SK-N-SH treated with all-trans-retinoic acid at 6 μM for 48 hours (cell line): ENCODE results near the gene ELF5.

Experiments used
- ATAC-seq: fragments of 200-7000 bp; cut with Tn5 transposase; 3 replicates; pipeline ENCODE4 v1.9.1; 2020; ENCODE audit warnings: mild to moderate bottlenecking, moderate library complexity
- ARNTL ChIP-seq: fragments of 450-650 bp; formaldehyde crosslinking; IDR thresholded peaks from 2 replicates; pipeline ENCODE4 v1.5.0; 2020; ENCODE audit warnings: low read depth, mild to moderate bottlenecking, moderate library complexity, borderline replicate concordance
- BACH2 ChIP-seq: fragments of 250-450 bp; sonication (Bioruptor Pico); IDR thresholded peaks from 2 replicates; pipeline ENCODE4 v1.9.0; 2021; ENCODE audit warnings: mild to moderate bottlenecking, borderline replicate concordance
- CSDC2 ChIP-seq: fragments of 250-450 bp; sonication (Bioruptor Pico); IDR thresholded peaks from 2 replicates; pipeline ENCODE4 v1.5.0; 2020; ENCODE audit warnings: mild to moderate bottlenecking, moderate library complexity
- ESRRG ChIP-seq: fragments of 250-450 bp; sonication (Bioruptor Pico); IDR thresholded peaks from 2 replicates; pipeline ENCODE4 v1.6.1; 2021; ENCODE audit warnings: mild to moderate bottlenecking
- GLIS3 ChIP-seq: fragments of 250-450 bp; sonication (Bioruptor Pico); IDR thresholded peaks from 2 replicates; pipeline ENCODE4 v1.5.0; 2020; ENCODE audit warnings: mild to moderate bottlenecking, moderate library complexity
- ISL1 ChIP-seq: fragments of 250-450 bp; sonication (Bioruptor Pico); IDR thresholded peaks from 2 replicates; pipeline ENCODE4 v2.1.2; 2022; ENCODE audit warnings: mild to moderate bottlenecking, moderate library complexity
- OSR1 ChIP-seq: fragments of 250-450 bp; sonication (Bioruptor Pico); IDR thresholded peaks from 2 replicates; pipeline ENCODE4 v1.8.0; 2022; ENCODE audit warnings: moderate library complexity, mild to moderate bottlenecking, inconsistent platforms
- PATZ1 ChIP-seq: fragments of 250-450 bp; sonication (Bioruptor Pico); IDR thresholded peaks from 2 replicates; pipeline ENCODE4 v1.8.0; 2020; ENCODE audit warnings: mild to moderate bottlenecking, moderate library complexity, borderline replicate concordance
- RARB ChIP-seq: fragments of 250-450 bp; sonication (Bioruptor Pico); IDR thresholded peaks from 2 replicates; pipeline ENCODE4 v1.8.0; 2021; ENCODE audit warnings: mild to moderate bottlenecking, moderate library complexity
- SNAI2 ChIP-seq: fragments of 250-450 bp; sonication (Bioruptor Pico); IDR thresholded peaks from 2 replicates; pipeline ENCODE4 v1.5.0; 2020; ENCODE audit warnings: mild to moderate bottlenecking, moderate library complexity
- TCF4 ChIP-seq: fragments of 250-450 bp; sonication (Bioruptor Pico); IDR thresholded peaks from 2 replicates; pipeline ENCODE4 v1.8.0; 2021; ENCODE audit warnings: mild to moderate bottlenecking, moderate library complexity, borderline replicate concordance
- ZC3H10 ChIP-seq: fragments of 250-450 bp; sonication (Bioruptor Pico); IDR thresholded peaks from 2 replicates; pipeline ENCODE4 v1.5.1; 2021; ENCODE audit warnings: mild to moderate bottlenecking, moderate library complexity
- ZFP3 ChIP-seq: fragments of 250-450 bp; sonication (Bioruptor Pico); IDR thresholded peaks from 2 replicates; pipeline ENCODE4 v1.5.0; 2020; ENCODE audit warnings: mild to moderate bottlenecking, moderate library complexity
- ZFP30 ChIP-seq: fragments of 450-650 bp; formaldehyde crosslinking; IDR thresholded peaks from 2 replicates; pipeline ENCODE4 v1.5.0; 2022; ENCODE audit warnings: mild to moderate bottlenecking, moderate library complexity
- ZNF565 ChIP-seq: fragments of 450-650 bp; formaldehyde crosslinking; conservative IDR thresholded peaks from 2 replicates; pipeline ENCODE4 v1.5.0; 2020; ENCODE audit warnings: low read depth, mild to moderate bottlenecking, moderate library complexity
- ZNF70 ChIP-seq: fragments of 450-650 bp; formaldehyde crosslinking; IDR thresholded peaks from 2 replicates; pipeline ENCODE4 v1.5.0; 2020; ENCODE audit warnings: mild to moderate bottlenecking, moderate library complexity
- ZNF8 ChIP-seq: fragments of 450-650 bp; formaldehyde crosslinking; IDR thresholded peaks from 2 replicates; pipeline ENCODE4 v1.5.0; 2020; ENCODE audit warnings: mild to moderate bottlenecking, moderate library complexity
- TF ChIP-seq, protein P1 (sequence below): fragments of 250-450 bp; sonication (Bioruptor Pico); IDR thresholded peaks from 2 replicates; pipeline ENCODE4 v1.5.1; 2021; ENCODE audit warnings: mild to moderate bottlenecking, moderate library complexity
- TF ChIP-seq, protein P2 (sequence below): fragments of 250-450 bp; sonication (Bioruptor Pico); IDR thresholded peaks from 2 replicates; pipeline ENCODE4 v1.5.0; 2020; ENCODE audit warnings: mild to moderate bottlenecking, moderate library complexity
- TF ChIP-seq, protein P3 (sequence below): fragments of 250-450 bp; sonication (Bioruptor Pico); IDR thresholded peaks from 2 replicates; pipeline ENCODE4 v1.8.0; 2021; ENCODE audit warnings: low read depth, mild to moderate bottlenecking, moderate library complexity, borderline replicate concordance
- TF ChIP-seq, protein P4 (sequence below): fragments of 250-450 bp; sonication (Bioruptor Pico); IDR thresholded peaks from 2 replicates; pipeline ENCODE4 v1.5.1; 2020; ENCODE audit warnings: low read depth, mild to moderate bottlenecking, moderate library complexity

The ELF5 gene

DNA sequence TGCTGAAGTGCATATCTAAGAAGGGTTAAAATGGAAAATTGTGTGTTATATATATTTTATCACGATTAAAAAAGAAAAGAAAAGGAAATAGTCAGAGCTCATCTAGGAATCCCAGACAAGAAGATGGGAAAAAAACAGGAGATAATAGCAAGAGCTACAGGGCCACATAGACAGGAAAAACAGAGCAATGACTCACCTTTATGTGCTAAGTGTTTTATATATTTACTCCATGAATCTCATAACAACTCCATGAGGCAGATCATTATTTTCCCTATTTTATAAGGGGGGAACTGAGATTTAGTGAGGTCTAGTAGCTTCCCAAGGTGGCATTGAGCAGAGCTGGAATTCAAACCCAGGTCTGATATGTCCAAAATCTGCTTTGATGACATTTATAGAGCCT lies 18.1 kb upstream of the ELF5 start:
- no peak for TF ChIP-seq ARNTL
- no peak for TF ChIP-seq ESRRG (CRISPR knock-in tag)
- no peak for TF ChIP-seq BACH2 (CRISPR knock-in tag)
- TF ChIP-seq ZFP30 (CRISPR knock-in tag): no peak
- no peak for TF ChIP-seq GLIS3 (CRISPR knock-in tag)
- TF ChIP-seq ZNF8 (CRISPR knock-in tag): no peak
- TF ChIP-seq SNAI2 (CRISPR knock-in tag): no peak
- no peak for TF ChIP-seq OSR1 (CRISPR knock-in tag)
- TF ChIP-seq ZNF70 (CRISPR knock-in tag): no peak
- no peak for TF ChIP-seq TCF4 (CRISPR knock-in tag)
- TF ChIP-seq ISL1 (CRISPR knock-in tag): no peak
- no peak for TF ChIP-seq PATZ1 (CRISPR knock-in tag)
- TF ChIP-seq RARB: no peak
- TF ChIP-seq, protein P1, sequence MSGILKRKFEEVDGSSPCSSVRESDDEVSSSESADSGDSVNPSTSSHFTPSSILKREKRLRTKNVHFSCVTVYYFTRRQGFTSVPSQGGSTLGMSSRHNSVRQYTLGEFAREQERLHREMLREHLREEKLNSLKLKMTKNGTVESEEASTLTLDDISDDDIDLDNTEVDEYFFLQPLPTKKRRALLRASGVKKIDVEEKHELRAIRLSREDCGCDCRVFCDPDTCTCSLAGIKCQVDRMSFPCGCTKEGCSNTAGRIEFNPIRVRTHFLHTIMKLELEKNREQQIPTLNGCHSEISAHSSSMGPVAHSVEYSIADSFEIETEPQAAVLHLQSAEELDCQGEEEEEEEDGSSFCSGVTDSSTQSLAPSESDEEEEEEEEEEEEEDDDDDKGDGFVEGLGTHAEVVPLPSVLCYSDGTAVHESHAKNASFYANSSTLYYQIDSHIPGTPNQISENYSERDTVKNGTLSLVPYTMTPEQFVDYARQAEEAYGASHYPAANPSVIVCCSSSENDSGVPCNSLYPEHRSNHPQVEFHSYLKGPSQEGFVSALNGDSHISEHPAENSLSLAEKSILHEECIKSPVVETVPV: no peak
- TF ChIP-seq, protein P2, sequence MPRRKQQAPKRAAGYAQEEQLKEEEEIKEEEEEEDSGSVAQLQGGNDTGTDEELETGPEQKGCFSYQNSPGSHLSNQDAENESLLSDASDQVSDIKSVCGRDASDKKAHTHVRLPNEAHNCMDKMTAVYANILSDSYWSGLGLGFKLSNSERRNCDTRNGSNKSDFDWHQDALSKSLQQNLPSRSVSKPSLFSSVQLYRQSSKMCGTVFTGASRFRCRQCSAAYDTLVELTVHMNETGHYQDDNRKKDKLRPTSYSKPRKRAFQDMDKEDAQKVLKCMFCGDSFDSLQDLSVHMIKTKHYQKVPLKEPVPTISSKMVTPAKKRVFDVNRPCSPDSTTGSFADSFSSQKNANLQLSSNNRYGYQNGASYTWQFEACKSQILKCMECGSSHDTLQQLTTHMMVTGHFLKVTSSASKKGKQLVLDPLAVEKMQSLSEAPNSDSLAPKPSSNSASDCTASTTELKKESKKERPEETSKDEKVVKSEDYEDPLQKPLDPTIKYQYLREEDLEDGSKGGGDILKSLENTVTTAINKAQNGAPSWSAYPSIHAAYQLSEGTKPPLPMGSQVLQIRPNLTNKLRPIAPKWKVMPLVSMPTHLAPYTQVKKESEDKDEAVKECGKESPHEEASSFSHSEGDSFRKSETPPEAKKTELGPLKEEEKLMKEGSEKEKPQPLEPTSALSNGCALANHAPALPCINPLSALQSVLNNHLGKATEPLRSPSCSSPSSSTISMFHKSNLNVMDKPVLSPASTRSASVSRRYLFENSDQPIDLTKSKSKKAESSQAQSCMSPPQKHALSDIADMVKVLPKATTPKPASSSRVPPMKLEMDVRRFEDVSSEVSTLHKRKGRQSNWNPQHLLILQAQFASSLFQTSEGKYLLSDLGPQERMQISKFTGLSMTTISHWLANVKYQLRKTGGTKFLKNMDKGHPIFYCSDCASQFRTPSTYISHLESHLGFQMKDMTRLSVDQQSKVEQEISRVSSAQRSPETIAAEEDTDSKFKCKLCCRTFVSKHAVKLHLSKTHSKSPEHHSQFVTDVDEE (CRISPR knock-in tag): no peak
- no peak for TF ChIP-seq ZNF565 (CRISPR knock-in tag)
- TF ChIP-seq, protein P3, sequence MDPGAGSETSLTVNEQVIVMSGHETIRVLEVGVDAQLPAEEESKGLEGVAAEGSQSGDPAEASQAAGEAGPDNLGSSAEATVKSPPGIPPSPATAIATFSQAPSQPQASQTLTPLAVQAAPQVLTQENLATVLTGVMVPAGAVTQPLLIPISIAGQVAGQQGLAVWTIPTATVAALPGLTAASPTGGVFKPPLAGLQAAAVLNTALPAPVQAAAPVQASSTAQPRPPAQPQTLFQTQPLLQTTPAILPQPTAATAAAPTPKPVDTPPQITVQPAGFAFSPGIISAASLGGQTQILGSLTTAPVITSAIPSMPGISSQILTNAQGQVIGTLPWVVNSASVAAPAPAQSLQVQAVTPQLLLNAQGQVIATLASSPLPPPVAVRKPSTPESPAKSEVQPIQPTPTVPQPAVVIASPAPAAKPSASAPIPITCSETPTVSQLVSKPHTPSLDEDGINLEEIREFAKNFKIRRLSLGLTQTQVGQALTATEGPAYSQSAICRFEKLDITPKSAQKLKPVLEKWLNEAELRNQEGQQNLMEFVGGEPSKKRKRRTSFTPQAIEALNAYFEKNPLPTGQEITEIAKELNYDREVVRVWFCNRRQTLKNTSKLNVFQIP (CRISPR knock-in tag): no peak
- no peak for TF ChIP-seq ZC3H10
- TF ChIP-seq ZFP3 (CRISPR knock-in tag): no peak
- no peak for ATAC-seq

- TF ChIP-seq ZNF565 (CRISPR knock-in tag): no peak
- no peak for TF ChIP-seq GLIS3 (CRISPR knock-in tag)
- TF ChIP-seq, protein P3 (CRISPR knock-in tag): no peak
- no peak for TF ChIP-seq CSDC2 (CRISPR knock-in tag)
- TF ChIP-seq, protein P2 (CRISPR knock-in tag): no peak
- TF ChIP-seq RARB: no peak
- TF ChIP-seq, protein P4, sequence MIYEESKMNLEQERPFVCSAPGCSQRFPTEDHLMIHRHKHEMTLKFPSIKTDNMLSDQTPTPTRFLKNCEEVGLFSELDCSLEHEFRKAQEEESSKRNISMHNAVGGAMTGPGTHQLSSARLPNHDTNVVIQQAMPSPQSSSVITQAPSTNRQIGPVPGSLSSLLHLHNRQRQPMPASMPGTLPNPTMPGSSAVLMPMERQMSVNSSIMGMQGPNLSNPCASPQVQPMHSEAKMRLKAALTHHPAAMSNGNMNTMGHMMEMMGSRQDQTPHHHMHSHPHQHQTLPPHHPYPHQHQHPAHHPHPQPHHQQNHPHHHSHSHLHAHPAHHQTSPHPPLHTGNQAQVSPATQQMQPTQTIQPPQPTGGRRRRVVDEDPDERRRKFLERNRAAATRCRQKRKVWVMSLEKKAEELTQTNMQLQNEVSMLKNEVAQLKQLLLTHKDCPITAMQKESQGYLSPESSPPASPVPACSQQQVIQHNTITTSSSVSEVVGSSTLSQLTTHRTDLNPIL (CRISPR knock-in tag): no peak
- ATAC-seq: no peak
Measured at GRCh38 chr11:34530545-34531234, 17.1 kb upstream of the ELF5 start.
